ENCODE data around the gene CBX8.

- TF ChIP-seq CTCF (IDR thresholded peaks at IDR 0.05; ENCODE audit: low read depth, low read length) (no peak), EZH2phosphoT487 (IDR thresholded peaks at IDR 0.05; ENCODE audit: low read depth) (no peak)
Measured at GRCh38 chr17:79803421-79803996, 6.6 kb upstream of the CBX8 start.

Measured in OCI-LY3 (cell line).